GM18867 (cell line): Measurements from ENCODE around the gene STH.

Experiments
- ATAC-seq: cut with Tn5 transposase; IDR thresholded peaks from one replicate; pipeline ENCODE4 v1.9.1; 2021; ENCODE audit warnings: mild to moderate bottlenecking, moderate library complexity; ENCODE audit not compliant: unreplicated experiment

The STH gene

GRCh38 chr17:45966606-45967280, 32.3 kb upstream of the STH start:
- no peak for ATAC-seq

DNA sequence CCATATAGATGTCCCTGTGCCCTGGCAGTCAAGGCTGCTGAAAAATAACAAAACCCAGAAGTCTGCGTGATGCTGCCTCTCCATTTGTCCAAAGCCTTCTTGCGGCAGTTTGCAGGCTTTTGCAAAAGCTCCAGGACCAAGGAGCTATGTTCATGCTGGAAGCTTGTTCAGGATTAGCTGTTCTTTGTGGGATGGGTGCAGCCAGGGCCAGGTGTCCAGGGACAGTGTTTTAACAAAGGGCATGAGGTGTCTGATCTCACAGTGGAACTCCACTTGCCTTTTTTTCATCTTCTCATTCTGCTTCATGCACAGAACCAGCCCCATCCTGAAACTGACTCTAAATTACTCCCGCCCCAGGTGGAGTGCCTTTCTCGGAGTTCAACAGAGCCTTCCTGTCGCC, 31.7 kb upstream of the STH start:
- no peak for ATAC-seq

GRCh38 chr17:45968732-45969131, 30.3 kb upstream of the STH start:
- ATAC-seq: no peak

- ATAC-seq: no peak
Measured at GRCh38 chr17:45969726-45970125, 29.3 kb upstream of the STH start.

DNA sequence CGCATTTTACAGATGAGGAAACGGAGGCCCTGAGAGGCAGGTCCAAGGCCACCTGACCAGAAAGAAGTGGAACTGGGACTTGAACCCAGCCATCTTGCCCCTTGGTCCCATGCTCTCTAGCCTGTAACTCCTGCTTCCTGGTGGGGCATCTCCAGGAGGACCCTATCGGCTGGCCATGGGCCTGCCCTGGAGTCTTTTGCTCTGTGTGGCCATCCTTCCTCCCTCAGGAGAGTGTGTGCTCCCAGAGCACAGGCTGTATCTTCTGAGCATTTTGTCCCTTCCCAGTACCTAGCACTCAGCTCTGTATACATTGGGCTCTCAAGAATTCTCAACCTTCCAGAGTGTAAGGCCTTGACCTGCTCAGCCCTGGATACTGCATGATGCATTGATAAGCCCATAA, 28.4 kb upstream of the STH start:
- ATAC-seq: no peak

GRCh38 chr17:45971698-45972141, 27.3 kb upstream of the STH start:
- ATAC-seq: no peak

GRCh38 chr17:45972531-45972930, 26.5 kb upstream of the STH start:
- ATAC-seq: no peak

DNA sequence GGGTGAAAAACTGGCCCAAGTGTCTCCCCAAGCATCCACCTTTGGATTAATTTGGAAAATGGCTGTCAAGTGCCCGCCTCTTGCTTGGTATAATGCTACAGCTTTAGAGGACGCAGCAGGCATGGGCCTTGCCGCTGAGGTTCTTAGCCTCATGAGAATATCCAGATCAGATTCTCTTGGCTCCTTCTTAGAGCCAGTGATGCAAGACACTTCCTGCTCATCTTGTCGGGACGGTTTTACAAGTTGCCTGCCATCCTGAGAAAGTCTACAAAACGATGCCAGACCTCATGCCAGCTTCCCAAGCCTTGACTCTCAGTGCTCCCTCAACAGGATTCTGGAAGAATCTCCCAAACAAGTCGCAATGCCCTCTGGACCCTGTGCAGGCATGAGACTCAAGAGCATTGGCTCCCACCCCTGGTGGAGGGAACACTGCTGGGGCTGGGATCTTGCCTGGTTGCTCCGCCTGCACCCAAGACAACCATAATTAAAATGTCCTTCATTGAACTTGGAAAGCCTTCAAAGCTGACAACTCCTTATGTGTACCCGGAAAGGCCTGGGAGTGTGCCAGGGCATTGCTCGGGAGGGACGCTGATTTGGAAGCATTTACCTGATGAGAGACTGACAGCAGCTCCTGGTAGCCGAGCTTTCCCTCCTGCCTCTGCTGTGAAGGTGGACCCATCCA, 25.8 kb upstream of the STH start:
- no peak for ATAC-seq

DNA sequence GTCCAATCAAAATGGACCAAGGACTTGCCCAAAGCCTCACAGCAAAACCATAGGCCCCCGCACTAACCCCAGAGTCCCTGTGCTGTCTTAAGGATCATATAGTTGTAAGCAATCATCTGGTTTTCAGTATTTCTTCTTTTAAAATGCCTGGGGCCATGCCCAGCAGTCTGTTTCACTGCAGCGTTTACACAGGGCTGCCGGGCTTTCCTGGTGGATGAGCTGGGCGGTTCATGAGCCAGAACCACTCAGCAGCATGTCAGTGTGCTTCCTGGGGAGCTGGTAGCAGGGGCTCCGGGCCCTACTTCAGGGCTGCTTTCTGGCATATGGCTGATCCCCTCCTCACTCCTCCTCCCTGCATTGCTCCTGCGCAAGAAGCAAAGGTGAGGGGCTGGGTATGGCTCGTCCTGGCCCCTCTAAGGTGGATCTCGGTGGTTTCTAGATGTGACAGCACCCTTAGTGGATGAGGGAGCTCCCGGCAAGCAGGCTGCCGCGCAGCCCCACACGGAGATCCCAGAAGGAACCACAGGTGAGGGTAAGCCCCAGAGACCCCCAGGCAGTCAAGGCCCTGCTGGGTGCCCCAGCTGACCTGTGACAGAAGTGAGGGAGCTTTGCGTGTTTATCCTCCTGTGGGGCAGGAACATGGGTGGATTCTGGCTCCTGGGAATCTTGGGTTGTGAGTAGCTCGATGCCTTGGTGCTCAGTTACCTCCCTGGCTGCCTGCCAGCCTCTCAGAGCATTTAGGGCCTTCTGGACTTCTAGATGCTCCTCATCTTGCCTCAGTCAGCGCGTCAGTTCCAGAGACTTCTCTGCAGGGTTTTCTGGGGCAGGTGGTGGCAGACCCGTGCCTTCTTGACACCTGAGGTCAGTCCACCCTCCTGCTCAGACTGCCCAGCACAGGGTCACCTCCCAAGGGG, 24.8 kb upstream of the STH start:
- ATAC-seq: no peak

GRCh38 chr17:45974916-45975630, 24.0 kb upstream of the STH start:
- ATAC-seq: no peak

- no peak for ATAC-seq
Measured at GRCh38 chr17:45975640-45976295, 23.3 kb upstream of the STH start.

DNA sequence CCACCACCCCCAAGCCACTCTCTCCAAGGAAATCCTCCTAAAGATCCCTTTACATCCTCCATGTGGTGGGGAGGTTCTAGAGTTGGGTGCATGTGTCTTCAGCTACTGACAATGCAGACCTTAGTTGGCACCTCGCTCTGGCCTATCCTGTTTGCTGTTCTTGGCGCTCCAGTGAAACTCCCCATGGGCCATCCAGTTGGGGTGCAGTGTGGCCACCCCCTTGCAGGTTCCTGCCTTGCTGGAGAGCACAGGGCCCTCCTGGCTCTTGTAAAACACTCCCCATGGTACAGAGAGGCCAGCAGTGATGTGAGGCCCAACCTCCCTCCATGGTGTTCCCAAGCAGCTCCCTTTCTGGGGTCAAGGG, 22.7 kb upstream of the STH start:
- no peak for ATAC-seq

DNA sequence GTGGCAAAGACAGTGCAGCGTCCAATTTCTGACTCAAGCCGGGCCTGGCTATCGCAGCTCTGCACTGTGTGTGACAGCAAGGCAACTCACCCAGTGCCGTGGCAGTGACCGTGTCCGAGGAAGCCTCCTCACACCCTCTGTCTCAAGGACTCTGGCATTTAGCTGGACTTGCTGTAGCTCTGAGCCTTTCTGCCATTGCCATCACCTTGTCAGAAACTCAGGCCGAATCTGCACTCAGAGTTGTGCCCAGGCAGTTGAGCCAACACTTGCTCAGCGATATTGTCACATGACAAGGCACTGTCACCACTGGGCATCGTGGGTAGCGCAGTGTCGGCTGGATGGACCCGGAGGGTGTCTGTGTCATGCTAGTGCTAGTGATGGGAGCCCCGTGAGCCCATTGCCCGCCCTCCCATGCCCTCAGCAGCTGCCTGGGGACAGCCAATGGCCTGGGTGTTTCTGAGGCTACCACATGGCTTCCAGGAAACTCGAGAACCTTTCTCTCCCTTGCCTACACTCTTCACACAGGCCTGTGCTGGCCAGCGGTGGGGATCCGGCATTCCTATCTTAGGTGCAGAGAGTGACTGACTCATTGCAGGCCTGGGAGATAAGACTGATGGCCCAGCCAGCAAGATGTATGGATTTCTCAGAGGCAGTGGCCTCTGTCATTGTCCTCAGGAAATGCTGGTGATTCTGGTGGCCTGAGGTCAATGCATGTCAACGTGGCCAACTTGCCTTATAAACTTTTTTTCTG, 22.1 kb upstream of the STH start:
- no peak for ATAC-seq

- ATAC-seq: no peak
Measured at GRCh38 chr17:45977506-45977824, 21.6 kb upstream of the STH start.

- no peak for ATAC-seq
Measured at GRCh38 chr17:45977976-45978626, 20.9 kb upstream of the STH start.

DNA sequence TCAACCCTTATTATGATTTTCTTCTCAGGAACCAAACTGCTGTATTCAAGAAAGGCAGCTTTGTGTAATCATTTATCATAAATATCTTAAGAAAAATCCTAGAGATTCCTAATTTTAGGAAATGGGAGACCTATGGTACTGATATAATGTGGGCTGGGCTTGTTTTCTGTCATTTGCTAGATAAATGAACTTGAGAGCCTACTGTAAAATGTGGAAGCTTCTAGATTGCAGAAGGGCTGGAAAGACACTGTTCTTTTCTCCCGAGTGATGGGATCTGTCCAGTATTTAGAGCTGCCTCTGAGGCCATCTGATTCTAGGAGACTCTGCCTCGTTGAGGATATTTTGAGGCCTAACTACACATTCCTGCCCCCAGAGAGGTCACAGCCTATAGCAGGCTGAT, 19.9 kb upstream of the STH start:
- ATAC-seq: no peak

DNA sequence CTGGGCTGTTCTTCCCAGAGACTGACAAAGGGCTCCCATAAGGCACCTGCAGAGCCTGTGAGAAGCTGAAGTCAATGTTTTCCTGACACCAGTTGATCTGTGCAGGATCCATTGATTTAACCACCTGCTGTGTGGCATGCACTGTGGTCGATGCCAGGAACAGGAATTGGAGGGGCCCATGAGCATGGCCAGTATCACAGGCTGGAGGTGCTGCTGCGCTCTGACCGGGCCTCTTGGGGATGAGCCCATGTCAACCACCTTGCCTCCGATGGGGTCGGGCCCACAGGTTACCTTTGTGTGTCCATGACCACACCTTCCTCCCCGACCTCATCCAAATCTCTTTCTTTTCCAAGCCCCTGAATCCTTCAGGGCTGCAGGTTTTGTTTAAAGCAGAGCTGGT, 18.2 kb upstream of the STH start:
- ATAC-seq: no peak

GRCh38 chr17:45981306-45981705, 17.7 kb upstream of the STH start:
- no peak for ATAC-seq

DNA sequence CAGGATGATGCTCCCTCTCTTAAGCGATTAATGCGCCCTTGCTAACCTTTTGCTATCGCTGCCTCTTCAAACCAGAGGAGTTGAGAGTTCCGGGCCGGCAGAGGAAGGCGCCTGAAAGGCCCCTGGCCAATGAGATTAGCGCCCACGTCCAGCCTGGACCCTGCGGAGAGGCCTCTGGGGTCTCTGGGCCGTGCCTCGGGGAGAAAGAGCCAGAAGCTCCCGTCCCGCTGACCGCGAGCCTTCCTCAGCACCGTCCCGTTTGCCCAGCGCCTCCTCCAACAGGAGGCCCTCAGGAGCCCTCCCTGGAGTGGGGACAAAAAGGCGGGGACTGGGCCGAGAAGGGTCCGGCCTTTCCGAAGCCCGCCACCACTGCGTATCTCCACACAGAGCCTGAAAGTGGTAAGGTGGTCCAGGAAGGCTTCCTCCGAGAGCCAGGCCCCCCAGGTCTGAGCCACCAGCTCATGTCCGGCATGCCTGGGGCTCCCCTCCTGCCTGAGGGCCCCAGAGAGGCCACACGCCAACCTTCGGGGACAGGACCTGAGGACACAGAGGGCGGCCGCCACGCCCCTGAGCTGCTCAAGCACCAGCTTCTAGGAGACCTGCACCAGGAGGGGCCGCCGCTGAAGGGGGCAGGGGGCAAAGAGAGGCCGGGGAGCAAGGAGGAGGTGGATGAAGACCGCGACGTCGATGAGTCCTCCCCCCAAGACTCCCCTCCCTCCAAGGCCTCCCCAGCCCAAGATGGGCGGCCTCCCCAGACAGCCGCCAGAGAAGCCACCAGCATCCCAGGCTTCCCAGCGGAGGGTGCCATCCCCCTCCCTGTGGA, 16.0 kb upstream of the STH start:
- no peak for ATAC-seq
